ENCODE data around the gene LLGL2. TPM values are rescaled to one million over a fixed set of nuclear protein-coding genes. Genes with fewer than 3 reads are reported as not detected.
"Not testable (repeated sequence)": the region's sequence is repeated elsewhere in the genome, so short reads cannot be mapped to it uniquely, and the experiment has no call there.

LLGL2 gene
- total RNA-seq (2014; rRNA removed; shearing (Covaris generic); ENCODE audit: low replicate concordance): 6.1 and 7.6 TPM in 2 replicates

- peak; percentile 96 for DNase-seq
- H3K4me3 ChIP-seq (ENCODE audit: low read length): peak within 1 kb of the TSS; percentile 78
Observed at GRCh38 chr17:75524970-75525805, at the start of gene LLGL2. Gene LLGL2, plus strand, starts transcription at chr17:75525697. Its CDS starts 17,730 bp downstream, at chr17:75543427.

GRCh38 chr17:75475851-75476250, 49.6 kb upstream of the LLGL2 start:
- no peak overlapping the region for H3K4me2 ChIP-seq (ENCODE audit: low read depth, low read length, poor library complexity, severe bottlenecking)
- no peaks in the 10 kb centered on the region for H3K9me2 ChIP-seq (replicated peaks; ENCODE audit: insufficient read depth, low read length)
- no peaks in the 10 kb centered on the region for H3K27me3 ChIP-seq (ENCODE audit: low read length)
- H4K20me1 ChIP-seq (ENCODE audit: insufficient read depth, low read depth, low read length): no peaks in the 10 kb centered on the region
- H3K4me1 ChIP-seq (ENCODE audit: low read length): peaks cover 11% of the 10 kb centered on the region
- H3K9ac ChIP-seq (ENCODE audit: low read length): no peak overlapping the region
- H3K79me2 ChIP-seq (ENCODE audit: low read length): no peaks in the 10 kb centered on the region
- no peaks in the 10 kb centered on the region for H3K36me3 ChIP-seq (ENCODE audit: insufficient read depth, low read length)
- no peak overlapping the region for H3K4me3 ChIP-seq (ENCODE audit: low read length)
- H3K9me3 ChIP-seq (ENCODE audit: low read length): no peaks in the 10 kb centered on the region
- DNase-seq: no peak
- H2AFZ ChIP-seq (ENCODE audit: low read length): no peak overlapping the region
- H3K27ac ChIP-seq (ENCODE audit: low read length): no peak overlapping the region

More at GRCh38 chr17:75524970-75525805, at the start of gene LLGL2:
- Histone ChIP-seq H3K9ac (ENCODE audit: low read length) (peak within 1 kb of the TSS; percentile 66), H2AFZ (ENCODE audit: low read length) (peak within 1 kb of the TSS; percentile 89; the same call in 1 of the 2 replicates), H3K9me3 (ENCODE audit: low read length) (no peaks in the 10 kb centered on the region), H3K4me1 (ENCODE audit: low read length) (peaks cover 17% of the 10 kb centered on the region), H3K27ac (ENCODE audit: low read length) (no peak within 1 kb of the TSS), H4K20me1 (ENCODE audit: insufficient read depth, low read depth, low read length) (0 out of 2 replicates have a peak, but pooled peaks cover 12% of the 10 kb centered on the region), H3K36me3 (ENCODE audit: insufficient read depth, low read length) (no peaks in the 10 kb centered on the region), H3K79me2 (ENCODE audit: low read length) (no peaks in the 10 kb centered on the region), H3K9me2 (replicated peaks; ENCODE audit: insufficient read depth, low read length) (no peaks in the 10 kb centered on the region), H3K4me2 (ENCODE audit: low read depth, low read length, poor library complexity, severe bottlenecking) (peak within 1 kb of the TSS; percentile 98), H3K27me3 (ENCODE audit: low read length) (no peaks in the 10 kb centered on the region)

GRCh38 chr17:75476271-75476671, 49.2 kb upstream of the LLGL2 start:
- Histone ChIP-seq H3K4me1 (ENCODE audit: low read length) (peaks cover 11% of the 10 kb centered on the region), H3K79me2 (ENCODE audit: low read length) (no peaks in the 10 kb centered on the region), H2AFZ (ENCODE audit: low read length) (no peak overlapping the region), H3K4me2 (ENCODE audit: low read depth, low read length, poor library complexity, severe bottlenecking) (no peak overlapping the region), H3K9me3 (ENCODE audit: low read length) (no peaks in the 10 kb centered on the region), H3K9me2 (replicated peaks; ENCODE audit: insufficient read depth, low read length) (no peaks in the 10 kb centered on the region), H3K9ac (ENCODE audit: low read length) (no peak overlapping the region), H3K27me3 (ENCODE audit: low read length) (no peaks in the 10 kb centered on the region), H3K4me3 (ENCODE audit: low read length) (no peak overlapping the region), H3K36me3 (ENCODE audit: insufficient read depth, low read length) (no peaks in the 10 kb centered on the region), H3K27ac (ENCODE audit: low read length) (no peak overlapping the region), H4K20me1 (ENCODE audit: insufficient read depth, low read depth, low read length) (no peaks in the 10 kb centered on the region)
- no peak for DNase-seq

- no peak overlapping the region for H3K27ac ChIP-seq (ENCODE audit: low read length)
- no peak overlapping the region for H3K9ac ChIP-seq (ENCODE audit: low read length)
- no peaks in the 10 kb centered on the region for H3K36me3 ChIP-seq (ENCODE audit: insufficient read depth, low read length)
- no peaks in the 10 kb centered on the region for H3K79me2 ChIP-seq (ENCODE audit: low read length)
- peaks cover 7% of the 10 kb centered on the region for H3K4me1 ChIP-seq (ENCODE audit: low read length)
- H3K27me3 ChIP-seq (ENCODE audit: low read length): no peaks in the 10 kb centered on the region
- no peaks in the 10 kb centered on the region for H3K9me3 ChIP-seq (ENCODE audit: low read length)
- no peak overlapping the region for H3K4me2 ChIP-seq (ENCODE audit: low read depth, low read length, poor library complexity, severe bottlenecking)
- H2AFZ ChIP-seq (ENCODE audit: low read length): no peak overlapping the region
- no peaks in the 10 kb centered on the region for H4K20me1 ChIP-seq (ENCODE audit: insufficient read depth, low read depth, low read length)
- H3K9me2 ChIP-seq (replicated peaks; ENCODE audit: insufficient read depth, low read length): no peaks in the 10 kb centered on the region
- no peak for DNase-seq
- no peak overlapping the region for H3K4me3 ChIP-seq (ENCODE audit: low read length)
Observed at GRCh38 chr17:75476752-75477489, 48.6 kb upstream of the LLGL2 start.

- not testable (repeated sequence) for DNase-seq; H4K20me1 ChIP-seq (ENCODE audit: insufficient read depth, low read depth, low read length); H3K4me1 ChIP-seq (ENCODE audit: low read length); H3K27me3 ChIP-seq (ENCODE audit: low read length); H3K4me3 ChIP-seq (ENCODE audit: low read length); H3K36me3 ChIP-seq (ENCODE audit: insufficient read depth, low read length); H3K79me2 ChIP-seq (ENCODE audit: low read length); H3K9me3 ChIP-seq (ENCODE audit: low read length); H2AFZ ChIP-seq (ENCODE audit: low read length); H3K9ac ChIP-seq (ENCODE audit: low read length); H3K27ac ChIP-seq (ENCODE audit: low read length); H3K9me2 ChIP-seq (replicated peaks; ENCODE audit: insufficient read depth, low read length); H3K4me2 ChIP-seq (ENCODE audit: low read depth, low read length, poor library complexity, severe bottlenecking)
Observed at GRCh38 chr17:75477490-75477862, 48.0 kb upstream of the LLGL2 start.

- Histone ChIP-seq H4K20me1 (ENCODE audit: insufficient read depth, low read depth, low read length) (no peaks in the 10 kb centered on the region), H3K27me3 (ENCODE audit: low read length) (no peaks in the 10 kb centered on the region), H3K4me2 (ENCODE audit: low read depth, low read length, poor library complexity, severe bottlenecking) (no peak overlapping the region), H3K36me3 (ENCODE audit: insufficient read depth, low read length) (no peaks in the 10 kb centered on the region), H2AFZ (ENCODE audit: low read length) (no peak overlapping the region), H3K9me2 (replicated peaks; ENCODE audit: insufficient read depth, low read length) (no peaks in the 10 kb centered on the region), H3K79me2 (ENCODE audit: low read length) (no peaks in the 10 kb centered on the region), H3K27ac (ENCODE audit: low read length) (no peak overlapping the region), H3K9me3 (ENCODE audit: low read length) (no peaks in the 10 kb centered on the region), H3K9ac (ENCODE audit: low read length) (no peak overlapping the region), H3K4me3 (ENCODE audit: low read length) (no peak overlapping the region), H3K4me1 (ENCODE audit: low read length) (no peaks in the 10 kb centered on the region)
- no peak for DNase-seq
Observed at GRCh38 chr17:75478508-75478907, 47.0 kb upstream of the LLGL2 start.

GRCh38 chr17:75480281-75480680, 45.2 kb upstream of the LLGL2 start:
- DNase-seq: no peak
- H3K4me1 ChIP-seq (ENCODE audit: low read length): no peaks in the 10 kb centered on the region
- no peak overlapping the region for H3K9ac ChIP-seq (ENCODE audit: low read length)
- no peak overlapping the region for H2AFZ ChIP-seq (ENCODE audit: low read length)
- no peak overlapping the region for H3K4me2 ChIP-seq (ENCODE audit: low read depth, low read length, poor library complexity, severe bottlenecking)
- no peaks in the 10 kb centered on the region for H3K9me3 ChIP-seq (ENCODE audit: low read length)
- no peaks in the 10 kb centered on the region for H3K36me3 ChIP-seq (ENCODE audit: insufficient read depth, low read length)
- no peaks in the 10 kb centered on the region for H3K79me2 ChIP-seq (ENCODE audit: low read length)
- H3K4me3 ChIP-seq (ENCODE audit: low read length): no peak overlapping the region
- no peaks in the 10 kb centered on the region for H3K27me3 ChIP-seq (ENCODE audit: low read length)
- no peaks in the 10 kb centered on the region for H4K20me1 ChIP-seq (ENCODE audit: insufficient read depth, low read depth, low read length)
- no peak overlapping the region for H3K27ac ChIP-seq (ENCODE audit: low read length)
- no peaks in the 10 kb centered on the region for H3K9me2 ChIP-seq (replicated peaks; ENCODE audit: insufficient read depth, low read length)

Measured in Karpas-422 (cell line).